HEK293 (cell line): ENCODE results near the gene UGT1A8.

Experiments used
- CTCF ChIA-PET: fragments of 350-600 bp; formaldehyde crosslinking; extraction: SDS; loops from one replicate; lab custom pipeline; 2021; ENCODE audit warnings: antibody characterized with exemption; lab: Yijun Ruan, JAX
- POLR2A ChIA-PET: fragments of 300-600 bp; formaldehyde crosslinking; extraction: SDS; loops from one replicate; lab custom pipeline; 2020; ENCODE audit warnings: antibody characterized with exemption, inconsistent platforms; lab: Yijun Ruan, JAX
- H3K27ac ChIP-seq: fragments of 200-500 bp; sonication (Bioruptor generic); 2 replicates; pipeline ENCODE4 v1.5.1; 2014; ENCODE audit warnings: low read depth, low read length, control low read depth, inconsistent platforms; ENCODE audit errors: extremely low read depth
- H3K36me3 ChIP-seq, 2 experiments: fragments of 200-500 bp in 1 of 2; sonication (Bioruptor generic) in 1 of 2; 1 replicate in 1 of 2; 2 replicates in 1 of 2; pipeline ENCODE4 v1.5.1; 2014 to 2017; ENCODE audit warnings: inconsistent platforms in 2 of 2, low read length in 2 of 2; ENCODE audit not compliant: control insufficient read depth in 2 of 2, insufficient read depth in 1 of 2
- H3K4me1 ChIP-seq: fragments of 200-500 bp; sonication (Bioruptor generic); 2 replicates; pipeline ENCODE4 v1.5.1; 2014; ENCODE audit warnings: mild to moderate bottlenecking, low read length, inconsistent platforms; ENCODE audit not compliant: control insufficient read depth, insufficient read depth
- H3K4me3 ChIP-seq: 2 replicates; pipeline ENCODE4 v1.5.1; 2011; ENCODE audit warnings: low read depth, mild to moderate bottlenecking, control low read depth, low read length, moderate library complexity
- H3K9me3 ChIP-seq: fragments of 200-500 bp; sonication (Bioruptor generic); 2 replicates; pipeline ENCODE4 v1.5.1; 2014; ENCODE audit warnings: low read depth, low read length, inconsistent platforms; ENCODE audit not compliant: control insufficient read depth, insufficient read depth
- KLF1 ChIP-seq: fragments of 450-650 bp; formaldehyde crosslinking; IDR thresholded peaks from 2 replicates; pipeline ENCODE4 v1.5.1; 2016; ENCODE audit warnings: missing biosample characterization, missing genetic modification characterization
- KLF10 ChIP-seq: fragments of 450-650 bp; IDR thresholded peaks from 2 replicates; pipeline ENCODE4 v1.5.1; 2018; ENCODE audit warnings: missing biosample characterization, mild to moderate bottlenecking, missing genetic modification characterization
- OVOL3 ChIP-seq: fragments of 450-650 bp; formaldehyde crosslinking; IDR thresholded peaks from 2 replicates; pipeline ENCODE4 v1.5.1; 2016; ENCODE audit warnings: missing biosample characterization, missing genetic modification characterization
- PRDM4 ChIP-seq: fragments of 450-650 bp; formaldehyde crosslinking; IDR thresholded peaks from 2 replicates; pipeline ENCODE4 v1.5.1; 2017; ENCODE audit warnings: missing biosample characterization, missing genetic modification characterization
- RBAK ChIP-seq: fragments of 450-650 bp; formaldehyde crosslinking; IDR thresholded peaks from 2 replicates; pipeline ENCODE4 v1.5.1; 2016; ENCODE audit warnings: missing biosample characterization, missing genetic modification characterization
- SP7 ChIP-seq: fragments of 450-650 bp; formaldehyde crosslinking; IDR thresholded peaks from 2 replicates; pipeline ENCODE4 v1.5.1; 2016; ENCODE audit warnings: missing biosample characterization, missing genetic modification characterization
- ZBTB48 ChIP-seq: fragments of 450-650 bp; formaldehyde crosslinking; IDR thresholded peaks from 2 replicates; pipeline ENCODE4 v1.5.1; 2016; ENCODE audit warnings: missing biosample characterization, missing genetic modification characterization
- ZFHX2 ChIP-seq: fragments of 450-650 bp; formaldehyde crosslinking; conservative IDR thresholded peaks from 2 replicates; pipeline ENCODE4 v1.5.1; 2016; ENCODE audit warnings: missing biosample characterization, missing genetic modification characterization
- ZFP41 ChIP-seq: fragments of 450-650 bp; formaldehyde crosslinking; IDR thresholded peaks from 2 replicates; pipeline ENCODE4 v1.5.1; 2016; ENCODE audit warnings: missing biosample characterization, missing genetic modification characterization, borderline replicate concordance
- ZNF157 ChIP-seq: fragments of 450-650 bp; formaldehyde crosslinking; IDR thresholded peaks from 2 replicates; pipeline ENCODE4 v1.5.1; 2016; ENCODE audit warnings: missing biosample characterization, missing genetic modification characterization
- ZNF214 ChIP-seq: fragments of 450-650 bp; formaldehyde crosslinking; IDR thresholded peaks from 2 replicates; pipeline ENCODE4 v1.5.1; 2017; ENCODE audit warnings: missing biosample characterization, mild to moderate bottlenecking, missing genetic modification characterization, borderline replicate concordance
- ZNF221 ChIP-seq: fragments of 450-650 bp; formaldehyde crosslinking; IDR thresholded peaks from 2 replicates; pipeline ENCODE4 v1.5.1; 2017; ENCODE audit warnings: missing biosample characterization, missing genetic modification characterization, borderline replicate concordance
- ZNF24 ChIP-seq: fragments of 450-650 bp; formaldehyde crosslinking; IDR thresholded peaks from 2 replicates; pipeline ENCODE4 v1.5.1; 2016; ENCODE audit warnings: missing biosample characterization, missing genetic modification characterization
- ZNF26 ChIP-seq: fragments of 450-650 bp; formaldehyde crosslinking; IDR thresholded peaks from 2 replicates; pipeline ENCODE4 v1.5.1; 2016; ENCODE audit warnings: missing biosample characterization, missing genetic modification characterization
- ZNF311 ChIP-seq: fragments of 450-650 bp; formaldehyde crosslinking; IDR thresholded peaks from 2 replicates; pipeline ENCODE4 v1.5.1; 2017; ENCODE audit warnings: missing biosample characterization, missing genetic modification characterization, borderline replicate concordance
- ZNF350 ChIP-seq: fragments of 450-650 bp; formaldehyde crosslinking; IDR thresholded peaks from 2 replicates; pipeline ENCODE4 v1.5.0; 2017; ENCODE audit warnings: missing biosample characterization, mild to moderate bottlenecking, missing genetic modification characterization
- ZNF391 ChIP-seq: fragments of 450-650 bp; formaldehyde crosslinking; IDR thresholded peaks from 2 replicates; pipeline ENCODE4 v1.5.1; 2016; ENCODE audit warnings: low read depth, missing biosample characterization, missing genetic modification characterization, borderline replicate concordance
- ZNF416 ChIP-seq: fragments of 450-650 bp; formaldehyde crosslinking; IDR thresholded peaks from 2 replicates; pipeline ENCODE4 v1.5.1; 2016; ENCODE audit warnings: missing biosample characterization, missing genetic modification characterization
- ZNF529 ChIP-seq: fragments of 450-650 bp; formaldehyde crosslinking; IDR thresholded peaks from 2 replicates; pipeline ENCODE4 v1.5.1; 2017; ENCODE audit warnings: missing genetic modification characterization, missing biosample characterization; ENCODE audit not compliant: insufficient replicate concordance
- ZNF548 ChIP-seq: fragments of 450-650 bp; formaldehyde crosslinking; IDR thresholded peaks from 2 replicates; pipeline ENCODE4 v1.5.1; 2016; ENCODE audit warnings: missing biosample characterization, missing genetic modification characterization
- ZNF76 ChIP-seq: fragments of 450-650 bp; formaldehyde crosslinking; IDR thresholded peaks from 2 replicates; pipeline ENCODE4; 2016; ENCODE audit warnings: low read depth, missing biosample characterization, missing genetic modification characterization, borderline replicate concordance
- ZNF791 ChIP-seq: fragments of 450-650 bp; formaldehyde crosslinking; IDR thresholded peaks from 2 replicates; pipeline ENCODE4 v1.5.1; 2016; ENCODE audit warnings: missing biosample characterization, missing genetic modification characterization
- TF ChIP-seq, protein P1 (sequence below): fragments of 450-650 bp; formaldehyde crosslinking; IDR thresholded peaks from 2 replicates; pipeline ENCODE4 v1.5.1; 2016; ENCODE audit warnings: missing biosample characterization, missing genetic modification characterization, low read depth
- TF ChIP-seq, protein P2 (sequence below): fragments of 450-650 bp; formaldehyde crosslinking; IDR thresholded peaks from 2 replicates; pipeline ENCODE4 v1.5.1; 2016; ENCODE audit warnings: missing biosample characterization, missing genetic modification characterization

Gene UGT1A8

DNA sequence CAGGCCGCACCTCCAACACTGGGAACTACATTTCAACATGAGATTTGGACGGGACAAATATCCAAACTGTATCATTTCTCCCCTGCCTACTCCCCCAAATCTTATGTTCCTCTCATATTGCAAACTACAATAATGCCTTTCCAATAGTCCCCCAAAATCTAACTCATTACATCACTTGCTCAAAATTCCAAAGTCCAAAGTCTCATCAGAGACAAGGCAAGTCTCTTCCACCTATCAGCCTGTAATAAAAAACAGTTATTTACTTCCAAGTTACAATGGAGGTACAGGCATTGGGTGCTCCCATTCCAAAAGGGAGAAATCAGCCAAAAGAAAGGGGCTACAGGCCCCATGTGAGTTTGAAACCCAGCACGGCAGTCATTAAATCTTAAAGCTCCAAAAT, 12.6 kb upstream of the UGT1A8 start:
- CTCF ChIA-PET, result no interaction called here

GRCh38 chr2:233605680-233606079, 11.8 kb upstream of the UGT1A8 start:
- H3K27ac ChIP-seq, result no peak overlapping the region
- no peaks in the 10 kb centered on the region for H3K9me3 ChIP-seq
- CTCF ChIA-PET, result no interaction called here
- H3K4me1 ChIP-seq, result no peaks in the 10 kb centered on the region
- TF ChIP-seq ZNF221 (tag by site-specific recombination), result no peak
- TF ChIP-seq KLF10 (tag by site-specific recombination), result no peak
- TF ChIP-seq, protein P1, sequence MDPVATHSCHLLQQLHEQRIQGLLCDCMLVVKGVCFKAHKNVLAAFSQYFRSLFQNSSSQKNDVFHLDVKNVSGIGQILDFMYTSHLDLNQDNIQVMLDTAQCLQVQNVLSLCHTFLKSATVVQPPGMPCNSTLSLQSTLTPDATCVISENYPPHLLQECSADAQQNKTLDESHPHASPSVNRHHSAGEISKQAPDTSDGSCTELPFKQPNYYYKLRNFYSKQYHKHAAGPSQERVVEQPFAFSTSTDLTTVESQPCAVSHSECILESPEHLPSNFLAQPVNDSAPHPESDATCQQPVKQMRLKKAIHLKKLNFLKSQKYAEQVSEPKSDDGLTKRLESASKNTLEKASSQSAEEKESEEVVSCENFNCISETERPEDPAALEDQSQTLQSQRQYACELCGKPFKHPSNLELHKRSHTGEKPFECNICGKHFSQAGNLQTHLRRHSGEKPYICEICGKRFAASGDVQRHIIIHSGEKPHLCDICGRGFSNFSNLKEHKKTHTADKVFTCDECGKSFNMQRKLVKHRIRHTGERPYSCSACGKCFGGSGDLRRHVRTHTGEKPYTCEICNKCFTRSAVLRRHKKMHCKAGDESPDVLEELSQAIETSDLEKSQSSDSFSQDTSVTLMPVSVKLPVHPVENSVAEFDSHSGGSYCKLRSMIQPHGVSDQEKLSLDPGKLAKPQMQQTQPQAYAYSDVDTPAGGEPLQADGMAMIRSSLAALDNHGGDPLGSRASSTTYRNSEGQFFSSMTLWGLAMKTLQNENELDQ, result no peak
- TF ChIP-seq SP7 (tag by site-specific recombination), result no peak
- no peak for TF ChIP-seq ZNF76 (tag by site-specific recombination)
- no peak for TF ChIP-seq ZFHX2
- TF ChIP-seq ZNF26 (tag by site-specific recombination), result no peak
- POLR2A ChIA-PET, result no interaction called here
- no peaks in the 10 kb centered on the region for H3K36me3 ChIP-seq
- no peak overlapping the region for H3K4me3 ChIP-seq

More for the DNA sequence above, 12.6 kb upstream of the UGT1A8 start:
- H3K9me3 ChIP-seq, result no peaks in the 10 kb centered on the region
- H3K4me1 ChIP-seq, result no peaks in the 10 kb centered on the region
- POLR2A ChIA-PET, result no interaction called here
- H3K4me3 ChIP-seq, result no peak overlapping the region
- no peaks in the 10 kb centered on the region for H3K36me3 ChIP-seq
- no peak for TF ChIP-seq ZNF391 (tag by site-specific recombination)
- no peak for TF ChIP-seq ZNF529
- no peak for TF ChIP-seq ZNF791 (tag by site-specific recombination)
- TF ChIP-seq ZNF311 (tag by site-specific recombination), result no peak
- no peak for TF ChIP-seq ZNF157 (tag by site-specific recombination)
- TF ChIP-seq RBAK (tag by site-specific recombination), result no peak
- no peak for TF ChIP-seq ZNF416 (tag by site-specific recombination)
- no peak for TF ChIP-seq OVOL3 (tag by site-specific recombination)
- no peak overlapping the region for H3K27ac ChIP-seq

DNA sequence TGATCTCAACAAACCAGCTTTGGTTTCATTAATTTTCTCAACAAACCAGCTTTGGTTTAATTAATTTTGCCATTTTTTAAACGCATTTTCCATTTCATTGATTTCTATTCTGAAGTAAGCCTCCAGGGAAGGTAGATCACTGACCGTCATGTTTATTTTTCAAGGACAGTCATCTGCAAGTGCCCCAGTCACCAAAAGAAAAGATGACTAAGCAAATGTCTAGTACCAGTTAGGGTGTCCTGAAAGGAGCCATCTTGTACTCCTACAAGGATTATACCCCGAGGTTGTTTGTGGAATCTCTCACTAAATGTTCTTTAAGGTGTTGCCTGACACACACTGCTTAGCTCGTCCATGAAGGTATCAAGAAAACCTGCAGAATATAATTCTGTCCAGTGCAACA, 6.1 kb upstream of the UGT1A8 start:
- Histone ChIP-seq H3K4me3 (no peak overlapping the region), H3K27ac (no peak overlapping the region), H3K4me1 (no peaks in the 10 kb centered on the region), H3K36me3 (no peaks in the 10 kb centered on the region), H3K9me3 (no peaks in the 10 kb centered on the region)
- POLR2A ChIA-PET, result no interaction called here
- CTCF ChIA-PET, result no interaction called here
- TF ChIP-seq ZNF548 (tag by site-specific recombination), result no peak
- TF ChIP-seq, protein P2, sequence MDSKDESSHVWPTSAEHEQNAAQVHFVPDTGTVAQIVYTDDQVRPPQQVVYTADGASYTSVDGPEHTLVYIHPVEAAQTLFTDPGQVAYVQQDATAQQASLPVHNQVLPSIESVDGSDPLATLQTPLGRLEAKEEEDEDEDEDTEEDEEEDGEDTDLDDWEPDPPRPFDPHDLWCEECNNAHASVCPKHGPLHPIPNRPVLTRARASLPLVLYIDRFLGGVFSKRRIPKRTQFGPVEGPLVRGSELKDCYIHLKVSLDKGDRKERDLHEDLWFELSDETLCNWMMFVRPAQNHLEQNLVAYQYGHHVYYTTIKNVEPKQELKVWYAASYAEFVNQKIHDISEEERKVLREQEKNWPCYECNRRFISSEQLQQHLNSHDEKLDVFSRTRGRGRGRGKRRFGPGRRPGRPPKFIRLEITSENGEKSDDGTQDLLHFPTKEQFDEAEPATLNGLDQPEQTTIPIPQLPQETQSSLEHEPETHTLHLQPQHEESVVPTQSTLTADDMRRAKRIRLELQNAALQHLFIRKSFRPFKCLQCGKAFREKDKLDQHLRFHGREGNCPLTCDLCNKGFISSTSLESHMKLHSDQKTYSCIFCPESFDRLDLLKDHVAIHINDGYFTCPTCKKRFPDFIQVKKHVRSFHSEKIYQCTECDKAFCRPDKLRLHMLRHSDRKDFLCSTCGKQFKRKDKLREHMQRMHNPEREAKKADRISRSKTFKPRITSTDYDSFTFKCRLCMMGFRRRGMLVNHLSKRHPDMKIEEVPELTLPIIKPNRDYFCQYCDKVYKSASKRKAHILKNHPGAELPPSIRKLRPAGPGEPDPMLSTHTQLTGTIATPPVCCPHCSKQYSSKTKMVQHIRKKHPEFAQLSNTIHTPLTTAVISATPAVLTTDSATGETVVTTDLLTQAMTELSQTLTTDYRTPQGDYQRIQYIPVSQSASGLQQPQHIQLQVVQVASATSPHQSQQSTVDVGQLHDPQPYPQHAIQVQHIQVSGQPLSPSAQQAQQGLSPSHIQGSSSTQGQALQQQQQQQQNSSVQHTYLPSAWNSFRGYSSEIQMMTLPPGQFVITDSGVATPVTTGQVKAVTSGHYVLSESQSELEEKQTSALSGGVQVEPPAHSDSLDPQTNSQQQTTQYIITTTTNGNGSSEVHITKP (tag by site-specific recombination), result no peak
- no peak for TF ChIP-seq ZNF24 (tag by site-specific recombination)
- no peak for TF ChIP-seq PRDM4 (tag by site-specific recombination)
- no peak for TF ChIP-seq ZNF214 (tag by site-specific recombination)
- no peak for TF ChIP-seq KLF1 (tag by site-specific recombination)
- TF ChIP-seq ZFP41 (tag by site-specific recombination), result no peak
- no peak for TF ChIP-seq ZNF350 (tag by site-specific recombination)
- no peak for TF ChIP-seq ZBTB48 (tag by site-specific recombination)
